AG04449 (cell line): ENCODE measurements around the gene SOX1.

Experiments
- CTCF ChIA-PET: fragments of 350-600 bp; formaldehyde crosslinking; extraction: SDS; loops from one replicate; lab custom pipeline; 2021; ENCODE audit warnings: antibody characterized with exemption; lab: Yijun Ruan, JAX
- POLR2A ChIA-PET: fragments of 400-600, 350-600 bp; formaldehyde crosslinking; extraction: SDS; loops from one replicate; lab custom pipeline; 2020; ENCODE audit warnings: antibody characterized with exemption, inconsistent platforms; lab: Yijun Ruan, JAX
- DNase-seq: peaks from one replicate; pipeline ENCODE4 v3.0.0-alpha.2; 2010; ENCODE audit warnings: low read depth, low spot score
- H3K4me3 ChIP-seq: 2 replicates; pipeline ENCODE4 v1.5.1; 2011; ENCODE audit warnings: low read depth, mild to moderate bottlenecking, control low read depth, low read length
- TF ChIP-seq, protein P1 (sequence below): IDR thresholded peaks from one replicate; pipeline ENCODE4 v1.5.1; 2011; ENCODE audit warnings: mild to moderate bottlenecking, moderate library complexity, low read length, control low read depth, inconsistent platforms; ENCODE audit not compliant: insufficient read depth; ENCODE audit errors: missing control alignments

The SOX1 gene

DNA sequence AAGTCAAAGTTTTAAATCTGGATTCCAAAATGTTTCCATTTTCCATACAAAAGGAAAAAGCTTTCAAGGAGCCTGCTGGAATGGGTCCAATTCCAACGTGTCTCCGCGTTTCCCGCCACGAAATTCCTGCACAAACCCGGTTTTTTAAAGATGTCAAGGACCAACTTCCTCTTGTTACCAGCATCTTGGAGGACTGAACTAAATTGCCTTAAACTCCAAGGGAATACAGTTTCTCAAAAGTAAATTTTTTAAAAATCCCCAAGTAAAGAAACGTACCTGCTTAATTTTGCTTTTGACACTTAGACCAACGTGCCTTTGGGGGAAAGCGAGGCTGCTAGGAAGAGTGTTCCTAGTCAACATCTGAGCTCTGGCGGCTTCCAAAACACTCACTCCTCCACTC, 12.3 kb upstream of the SOX1 start:
- no peak for DNase-seq
- H3K4me3 ChIP-seq, result no peak overlapping the region
- ChIA-PET CTCF (no interaction called here), POLR2A (no interaction called here)
- TF ChIP-seq, protein P1, sequence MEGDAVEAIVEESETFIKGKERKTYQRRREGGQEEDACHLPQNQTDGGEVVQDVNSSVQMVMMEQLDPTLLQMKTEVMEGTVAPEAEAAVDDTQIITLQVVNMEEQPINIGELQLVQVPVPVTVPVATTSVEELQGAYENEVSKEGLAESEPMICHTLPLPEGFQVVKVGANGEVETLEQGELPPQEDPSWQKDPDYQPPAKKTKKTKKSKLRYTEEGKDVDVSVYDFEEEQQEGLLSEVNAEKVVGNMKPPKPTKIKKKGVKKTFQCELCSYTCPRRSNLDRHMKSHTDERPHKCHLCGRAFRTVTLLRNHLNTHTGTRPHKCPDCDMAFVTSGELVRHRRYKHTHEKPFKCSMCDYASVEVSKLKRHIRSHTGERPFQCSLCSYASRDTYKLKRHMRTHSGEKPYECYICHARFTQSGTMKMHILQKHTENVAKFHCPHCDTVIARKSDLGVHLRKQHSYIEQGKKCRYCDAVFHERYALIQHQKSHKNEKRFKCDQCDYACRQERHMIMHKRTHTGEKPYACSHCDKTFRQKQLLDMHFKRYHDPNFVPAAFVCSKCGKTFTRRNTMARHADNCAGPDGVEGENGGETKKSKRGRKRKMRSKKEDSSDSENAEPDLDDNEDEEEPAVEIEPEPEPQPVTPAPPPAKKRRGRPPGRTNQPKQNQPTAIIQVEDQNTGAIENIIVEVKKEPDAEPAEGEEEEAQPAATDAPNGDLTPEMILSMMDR, result no peak

DNA sequence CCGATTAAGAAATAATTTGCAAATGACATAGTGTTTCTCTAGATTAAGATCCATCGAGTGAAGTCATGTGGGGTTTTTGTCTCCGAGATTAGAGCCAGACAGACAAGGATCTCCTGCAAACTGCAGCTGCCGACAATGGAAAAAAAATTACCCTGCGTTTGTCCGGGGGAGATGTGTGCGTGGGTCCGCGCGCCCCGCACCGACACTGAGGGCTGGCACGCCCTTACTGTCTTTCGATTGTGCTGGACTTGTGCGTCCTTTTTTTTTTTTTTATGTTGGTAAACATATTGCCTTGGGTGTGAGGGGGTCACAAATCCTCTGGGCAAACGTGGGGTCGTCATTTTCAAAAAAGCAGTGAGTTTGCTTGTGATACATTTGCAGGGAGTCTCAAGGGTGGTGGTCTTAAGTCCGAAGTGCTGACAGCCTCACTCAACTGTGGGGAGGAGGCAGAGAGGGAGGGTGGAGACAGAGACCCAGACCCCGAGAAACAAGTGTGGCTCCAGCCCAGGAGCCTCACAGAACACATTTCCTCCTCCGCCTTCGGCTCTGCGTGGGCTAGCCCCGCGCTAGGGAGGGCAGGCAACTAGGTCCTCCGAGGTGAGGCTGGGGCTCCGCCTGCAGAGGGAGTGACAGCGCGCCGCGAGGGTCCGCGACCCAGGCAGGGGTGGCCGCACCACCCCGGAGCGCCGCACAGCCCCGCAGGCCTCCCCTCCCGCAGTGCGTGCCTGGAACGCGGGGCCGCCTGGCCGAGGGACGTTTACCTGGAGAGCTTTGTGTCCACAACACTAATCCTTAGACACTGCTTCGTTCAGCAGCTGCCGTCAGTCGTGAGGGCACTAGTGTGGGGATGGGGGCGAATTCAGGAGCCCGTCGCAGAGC, 11.7 kb upstream of the SOX1 start:
- no peak overlapping the region for H3K4me3 ChIP-seq
- TF ChIP-seq, protein P1, result no peak
- ChIA-PET CTCF (no interaction called here), POLR2A (no interaction called here)
- DNase-seq, result no peak

DNA sequence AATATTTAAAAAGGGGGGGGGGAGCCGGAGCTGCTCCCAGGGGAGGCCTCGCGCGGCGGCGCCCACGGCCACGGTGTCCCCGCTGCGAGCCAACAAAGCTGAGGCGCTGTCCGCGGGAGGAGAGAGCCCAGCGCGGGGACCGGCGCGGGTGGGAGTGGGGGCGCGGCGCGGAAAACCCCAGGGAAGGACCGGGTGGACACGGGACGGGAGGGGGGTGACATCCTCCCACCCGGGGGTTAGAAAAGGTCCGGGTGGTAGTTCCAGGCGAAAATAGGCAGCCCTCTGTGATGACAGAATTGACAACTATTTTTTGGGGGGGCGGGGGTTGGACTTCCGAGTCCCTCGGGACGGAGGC, 11.1 kb upstream of the SOX1 start:
- no peak overlapping the region for H3K4me3 ChIP-seq
- TF ChIP-seq, protein P1, result no peak
- POLR2A ChIA-PET, result no interaction called here
- CTCF ChIA-PET, result no interaction called here
- DNase-seq, result no peak

DNA sequence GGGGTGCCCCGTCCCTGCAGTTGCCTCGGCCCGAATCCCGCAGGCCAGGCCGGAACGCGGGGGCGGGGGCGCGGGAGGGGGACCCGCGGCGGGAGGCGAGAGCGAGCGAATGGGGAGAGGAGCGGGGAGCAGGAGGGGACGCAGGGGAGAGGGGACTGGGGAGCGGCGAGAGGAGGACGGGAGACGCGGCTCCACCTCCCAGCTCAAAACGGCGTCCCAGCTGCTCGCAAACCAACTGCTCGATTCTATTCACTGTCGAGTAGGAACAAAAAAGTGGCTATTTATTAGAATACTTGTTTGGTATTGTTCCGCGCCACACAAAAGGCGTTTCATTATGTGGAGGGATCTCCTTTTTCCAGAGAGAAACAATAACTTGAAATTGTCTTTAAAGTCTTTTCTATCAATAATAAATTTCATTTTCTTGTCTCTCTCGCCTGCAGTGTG, 10.6 kb upstream of the SOX1 start:
- CTCF ChIA-PET, result no interaction called here
- POLR2A ChIA-PET, result no interaction called here
- no peak for DNase-seq
- TF ChIP-seq, protein P1, result no peak
- no peak overlapping the region for H3K4me3 ChIP-seq

DNA sequence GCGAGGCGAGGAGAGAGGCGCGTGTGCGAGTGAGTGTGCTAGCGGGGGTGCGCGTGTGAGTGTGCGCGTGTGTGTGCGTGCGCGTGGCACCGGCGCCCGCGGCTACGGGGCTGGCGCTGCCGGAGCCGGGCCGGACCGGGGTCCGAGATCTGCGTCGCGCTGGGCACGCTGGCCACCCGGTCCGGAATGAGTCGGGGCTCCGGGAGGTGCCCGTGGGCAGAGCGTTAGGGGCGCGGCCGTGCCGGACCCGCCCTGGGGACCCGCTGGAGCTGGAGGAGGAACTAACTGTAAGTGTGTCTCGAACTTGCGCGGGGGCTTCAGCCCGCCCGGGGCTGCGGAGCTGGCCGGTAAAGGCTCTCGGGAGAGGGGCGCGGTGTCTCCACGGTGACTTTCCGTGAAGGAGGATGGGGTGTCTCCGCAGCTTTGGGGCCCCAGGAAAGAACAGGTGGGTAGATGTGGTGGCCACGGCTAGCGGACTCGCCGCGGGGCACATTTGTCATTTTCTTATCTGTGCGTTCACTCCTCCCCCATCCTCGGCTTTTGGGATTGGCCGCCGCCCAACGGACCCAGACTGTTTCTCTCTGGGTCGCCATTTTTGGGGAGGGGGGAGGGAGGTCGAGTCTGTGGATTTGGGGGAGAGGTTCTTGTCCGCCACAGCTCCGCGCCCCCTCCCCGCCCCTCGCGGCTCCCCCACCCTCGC, 10.1 kb upstream of the SOX1 start:
- no peak for DNase-seq
- CTCF ChIA-PET, result no interaction called here
- POLR2A ChIA-PET, result no interaction called here
- no peak overlapping the region for H3K4me3 ChIP-seq
- TF ChIP-seq, protein P1, result no peak

DNA sequence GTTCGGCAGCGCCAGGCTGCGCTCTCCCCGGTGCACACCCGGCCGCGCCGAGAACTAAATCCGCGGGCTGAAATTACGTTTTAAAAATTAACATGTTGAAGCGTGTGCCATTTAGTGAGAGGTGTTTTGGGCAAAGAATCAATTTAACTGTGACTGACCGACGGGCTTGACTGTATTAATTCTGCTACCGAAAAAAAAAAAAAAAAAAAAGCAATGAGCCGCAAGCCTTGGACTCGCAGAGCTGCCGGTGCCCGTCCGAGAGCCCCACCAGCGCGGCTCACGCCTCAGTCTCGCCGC, 9.6 kb upstream of the SOX1 start:
- ChIA-PET POLR2A (no interaction called here), CTCF (no interaction called here)
- no peak for DNase-seq
- TF ChIP-seq, protein P1, result no peak
- no peak overlapping the region for H3K4me3 ChIP-seq
